Fibroblast of gingiva (primary cell): ENCODE measurements around the gene SLC39A9.

Experiments used
- DNase-seq: peaks from one replicate; pipeline ENCODE4 v3.0.0-alpha.2; 2011; ENCODE audit warnings: low read depth

SLC39A9 gene, protein sequence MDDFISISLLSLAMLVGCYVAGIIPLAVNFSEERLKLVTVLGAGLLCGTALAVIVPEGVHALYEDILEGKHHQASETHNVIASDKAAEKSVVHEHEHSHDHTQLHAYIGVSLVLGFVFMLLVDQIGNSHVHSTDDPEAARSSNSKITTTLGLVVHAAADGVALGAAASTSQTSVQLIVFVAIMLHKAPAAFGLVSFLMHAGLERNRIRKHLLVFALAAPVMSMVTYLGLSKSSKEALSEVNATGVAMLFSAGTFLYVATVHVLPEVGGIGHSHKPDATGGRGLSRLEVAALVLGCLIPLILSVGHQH

DNA sequence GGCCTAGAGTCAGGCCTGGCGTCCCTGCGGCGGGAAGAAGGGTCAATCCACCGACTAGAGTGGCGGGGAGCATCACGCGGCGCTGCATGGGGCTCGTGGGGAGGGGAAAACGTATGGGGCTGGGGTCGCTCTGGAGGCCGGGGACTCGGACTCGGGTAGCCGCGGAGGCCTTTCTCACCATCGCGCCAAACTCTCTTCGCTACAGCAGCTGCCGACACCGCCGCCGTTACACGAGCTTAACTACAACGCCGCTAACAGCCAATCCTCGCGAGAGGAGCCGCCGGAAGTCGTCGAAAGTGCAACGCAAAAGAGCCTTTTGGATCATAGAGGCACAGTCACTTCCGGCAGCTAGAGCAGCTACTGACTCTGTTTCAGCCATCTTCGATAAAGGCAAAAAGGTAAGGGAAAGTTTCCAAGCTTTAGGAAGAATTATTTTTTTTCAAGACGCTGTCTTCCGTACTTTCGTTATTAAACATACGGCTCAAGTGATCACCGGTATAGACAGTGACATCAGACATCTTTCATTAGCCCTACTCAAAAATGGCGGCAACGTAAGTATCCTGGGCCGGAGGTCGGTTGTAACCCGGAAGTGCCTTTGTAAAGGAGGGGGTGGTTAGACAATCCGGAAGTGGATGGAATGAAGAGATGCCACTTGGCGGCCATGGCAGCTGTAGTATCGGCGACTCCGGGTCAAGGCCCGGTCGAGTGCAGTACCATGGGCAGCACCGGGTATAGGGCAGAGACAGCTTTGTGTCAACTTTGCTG lies at the start of gene SLC39A9, which contains the start of gene ERH:
Gene SLC39A9 (plus strand): TSS at position 640 of the 765 bp plus-strand sequence. CDS start 678 bp downstream, outside the sequence.
Gene ERH (minus strand): TSS at position 247 of the 765 bp plus-strand sequence. CDS start 66 bp downstream, at position 181.
- peak; percentile 97 for DNase-seq

DNA sequence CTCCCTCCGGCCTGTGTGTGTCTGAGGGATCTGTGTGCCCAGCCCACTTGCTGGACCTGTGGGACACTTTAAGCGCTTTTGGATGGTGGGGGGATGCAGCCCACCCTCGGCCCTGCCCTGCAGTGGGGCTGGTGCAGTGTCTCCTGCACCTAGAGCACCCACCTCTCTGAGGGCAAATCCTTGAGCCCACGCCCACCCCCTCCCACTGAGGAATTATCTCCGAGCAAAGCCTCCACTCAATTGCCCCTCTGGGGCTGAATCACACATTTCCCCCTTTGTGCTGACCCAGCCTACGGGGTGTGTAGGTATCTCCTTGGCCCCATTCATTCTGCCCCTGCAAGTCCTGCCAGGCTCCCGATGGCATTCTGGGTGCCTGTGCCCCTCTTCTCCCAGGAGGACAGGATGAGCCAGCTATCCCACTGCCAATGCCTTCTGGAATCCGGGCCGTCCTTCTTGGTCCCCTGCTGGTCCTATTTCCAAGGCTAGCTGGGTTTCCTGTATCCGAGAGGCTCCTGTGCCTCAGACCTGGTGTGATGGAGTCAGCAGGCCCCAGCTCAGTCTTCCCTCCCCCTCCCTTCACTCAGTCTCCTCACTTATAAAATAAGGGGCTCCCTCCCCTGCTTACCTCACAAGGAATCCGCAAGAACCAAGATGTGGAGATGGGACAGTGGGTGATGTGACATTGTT lies 49.3 kb upstream of the SLC39A9 start:
- DNase-seq, result no peak

DNA sequence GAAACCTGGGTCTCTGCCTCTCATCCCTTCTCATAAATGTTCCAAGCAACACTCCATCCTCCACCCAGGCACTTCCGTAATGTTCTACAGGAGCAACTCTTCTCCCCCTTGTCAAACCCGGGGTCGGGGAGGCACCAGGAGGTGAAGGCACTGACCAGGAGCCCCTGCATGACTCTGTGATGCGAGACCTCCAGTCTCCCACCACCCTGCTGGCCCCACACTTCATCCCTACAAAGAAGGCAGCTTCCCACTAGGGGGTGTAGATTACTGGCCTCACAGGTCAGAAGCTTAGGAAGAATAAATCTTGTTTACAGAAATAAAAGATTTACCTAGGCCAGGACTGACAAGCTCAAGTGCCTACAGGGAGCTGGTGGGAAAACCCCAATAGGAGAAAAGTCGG lies 47.6 kb upstream of the SLC39A9 start:
- no peak for DNase-seq

- no peak for DNase-seq
Observed at GRCh38 chr14:69351385-69351784, 47.1 kb upstream of the SLC39A9 start.

GRCh38 chr14:69351911-69352310 lies 46.6 kb upstream of the SLC39A9 start:
- DNase-seq, result no peak

DNA sequence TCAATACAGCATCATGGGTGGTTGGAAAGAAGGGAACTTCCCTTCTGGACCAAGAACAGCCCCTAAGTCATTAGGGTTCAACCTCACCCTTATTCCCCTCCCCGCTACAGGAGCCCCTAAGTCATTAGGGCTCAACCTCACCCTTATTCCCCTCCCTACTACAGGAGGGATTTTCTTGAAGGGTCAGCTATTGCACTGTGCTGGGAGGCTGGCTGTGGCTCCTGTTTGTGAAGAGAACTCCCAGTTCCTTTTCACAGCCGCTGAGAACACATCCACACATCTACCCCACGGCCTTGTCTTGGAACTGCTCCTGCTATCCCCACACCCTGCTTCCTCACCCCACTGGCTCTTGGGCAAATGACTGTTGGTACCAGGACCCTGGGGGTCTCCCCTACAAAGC lies 45.3 kb upstream of the SLC39A9 start:
- no peak for DNase-seq

DNA sequence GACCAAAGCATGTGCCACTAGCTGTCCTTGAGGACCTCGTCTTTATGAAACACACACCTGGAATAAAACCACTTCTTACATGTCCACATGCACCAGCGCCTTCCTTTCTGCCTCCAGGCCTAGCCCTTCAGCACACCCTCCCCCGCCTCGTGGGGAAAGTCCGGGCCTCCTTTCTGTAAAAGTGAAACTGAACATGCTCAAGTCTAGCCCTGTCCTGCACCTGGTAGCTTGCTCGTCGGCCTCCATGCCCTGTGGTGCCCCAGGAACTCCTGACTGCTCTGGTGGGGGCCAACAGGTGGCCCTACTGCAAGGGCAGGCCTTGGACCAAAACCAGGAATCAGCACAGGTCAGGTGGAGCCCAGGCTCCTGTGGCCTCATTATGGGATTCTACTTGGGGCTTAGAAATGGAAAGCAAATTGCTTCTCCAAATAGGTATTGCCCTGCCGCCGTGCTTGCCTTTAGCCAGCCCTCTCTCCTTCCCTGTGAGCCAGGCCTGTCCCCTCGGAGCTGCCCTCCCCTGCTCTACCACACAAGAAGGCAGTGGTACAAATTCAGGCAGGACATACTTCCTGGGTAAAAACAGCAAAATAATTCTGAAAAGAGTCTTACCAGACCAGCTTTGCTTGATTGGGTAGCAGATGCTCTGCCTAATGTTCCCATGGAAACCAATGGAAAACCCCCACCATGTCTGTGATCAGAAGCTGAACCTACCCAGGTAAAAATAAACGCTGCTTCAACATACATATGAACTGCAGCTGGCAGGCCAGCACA lies 43.9 kb upstream of the SLC39A9 start:
- no peak for DNase-seq

GRCh38 chr14:69355154-69355597 lies 43.3 kb upstream of the SLC39A9 start:
- no peak for DNase-seq

GRCh38 chr14:69355607-69356281 lies 42.7 kb upstream of the SLC39A9 start:
- peak; percentile 79 for DNase-seq

DNA sequence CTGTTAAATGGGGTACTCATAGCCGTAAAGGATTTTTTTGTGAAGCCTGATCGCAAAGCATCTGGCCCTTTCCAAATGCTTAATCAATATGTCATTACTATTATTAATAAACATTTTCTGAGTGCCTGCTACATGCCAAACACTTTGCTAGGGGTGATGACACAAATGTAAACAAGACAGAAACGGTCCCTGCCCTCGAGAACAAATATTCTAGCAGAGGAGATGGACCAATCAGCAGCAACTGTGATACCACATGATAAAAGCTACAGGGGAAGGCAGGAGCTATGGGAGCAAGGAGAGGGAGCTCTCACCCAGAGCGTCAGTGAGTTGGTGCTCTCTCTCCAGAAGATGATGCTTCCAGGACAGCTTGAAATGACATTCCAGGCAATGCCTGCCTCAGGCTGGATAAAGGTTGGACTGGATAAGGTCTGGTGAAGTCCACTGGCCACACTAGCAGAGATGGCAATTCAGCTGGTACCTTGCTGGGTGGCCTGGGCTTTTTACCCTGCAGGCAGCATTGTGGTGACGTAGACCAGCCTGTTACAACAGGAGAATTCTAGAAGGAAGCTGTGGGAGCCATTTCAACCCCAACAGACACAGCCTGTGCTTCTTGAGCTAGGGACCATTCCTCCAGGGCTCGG lies 41.5 kb upstream of the SLC39A9 start:
- no peak for DNase-seq

DNA sequence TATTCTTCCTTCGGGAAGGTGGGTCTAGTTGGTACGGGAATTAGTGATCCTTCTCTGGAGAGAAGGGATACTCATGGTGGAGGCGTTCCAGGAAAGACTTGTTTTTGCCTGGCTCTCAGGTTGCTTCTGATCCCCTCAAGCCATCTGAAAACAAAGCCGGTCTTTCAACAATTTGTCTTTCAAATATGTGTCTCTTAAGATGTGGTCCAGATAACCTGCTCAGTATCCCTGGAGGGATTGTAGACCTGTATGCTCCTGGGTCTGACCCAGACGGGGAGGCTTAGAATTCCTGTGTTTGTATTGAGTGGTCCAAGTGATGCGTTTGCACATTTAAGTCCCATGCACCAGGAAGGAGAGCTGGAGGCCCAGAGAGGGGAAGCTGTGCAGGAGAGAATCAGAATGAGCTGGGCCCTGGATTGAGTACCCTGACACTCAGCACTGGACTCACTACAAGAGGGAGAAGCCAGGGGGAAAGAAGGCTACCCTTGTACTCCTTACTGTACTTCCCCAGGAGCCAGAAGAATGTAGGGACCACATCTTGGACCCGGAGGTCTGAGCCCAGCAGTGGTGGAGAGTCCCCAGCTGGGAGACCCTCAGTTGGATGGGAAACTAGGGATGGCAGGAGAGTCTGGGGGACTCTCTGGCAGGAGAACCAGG lies 40.8 kb upstream of the SLC39A9 start:
- DNase-seq, result no peak

- DNase-seq, result no peak
Observed at GRCh38 chr14:69358233-69358963, 40.1 kb upstream of the SLC39A9 start.

DNA sequence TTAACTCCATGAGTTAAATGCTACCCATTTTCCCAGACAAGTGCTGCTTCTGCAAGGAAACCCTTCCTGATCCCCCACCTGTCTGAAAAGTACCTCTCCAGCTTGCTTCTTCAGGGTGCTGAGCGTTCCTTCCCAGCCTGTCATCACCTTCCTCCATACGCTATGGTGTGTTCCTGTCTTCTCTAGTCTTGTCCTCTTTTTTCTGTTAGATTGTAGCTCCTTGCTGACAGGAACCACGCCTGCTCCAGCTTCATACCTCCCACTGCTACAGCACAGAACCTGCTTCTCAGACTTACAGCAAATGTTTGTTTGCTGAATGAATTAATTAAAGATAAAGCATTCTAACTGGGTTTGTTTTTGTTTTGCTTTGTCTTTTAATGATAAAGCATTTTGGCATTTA lies 39.5 kb upstream of the SLC39A9 start:
- DNase-seq, result no peak

DNA sequence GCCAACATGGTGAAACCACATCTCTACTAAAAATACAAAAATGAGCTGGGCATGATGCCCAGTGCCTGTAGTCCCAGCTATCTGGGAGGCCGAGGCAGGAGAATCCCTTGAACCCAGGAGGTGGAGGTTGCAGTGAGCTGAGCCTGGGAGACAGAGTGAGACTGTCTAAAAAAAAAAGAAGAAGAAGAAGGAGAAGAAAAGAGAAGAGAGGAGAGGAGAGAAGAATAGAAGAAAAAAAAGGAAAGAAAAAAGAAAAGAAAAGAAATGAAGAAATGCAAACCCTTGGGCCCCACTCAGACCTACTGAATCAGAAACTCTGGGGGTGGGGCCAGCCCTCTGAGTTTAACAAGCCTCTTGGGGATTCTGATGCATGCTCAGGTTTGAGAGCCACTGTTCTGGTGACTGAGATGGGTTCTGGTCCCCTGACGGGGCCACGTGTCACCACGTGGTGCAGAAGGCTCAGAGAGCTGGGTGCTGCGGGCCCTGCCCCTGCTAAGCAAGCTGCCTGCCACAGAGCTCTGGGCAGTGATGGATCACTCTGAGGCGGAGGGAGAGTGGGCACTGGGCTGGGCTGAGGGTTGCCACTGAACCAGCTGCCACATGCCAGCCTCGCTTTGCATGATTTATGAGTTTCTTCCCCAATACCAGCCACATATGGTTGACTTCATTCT lies 37.9 kb upstream of the SLC39A9 start:
- no peak for DNase-seq

- DNase-seq, result peak; percentile 63
Observed at GRCh38 chr14:69363055-69363454, 35.4 kb upstream of the SLC39A9 start.

- no peak for DNase-seq
Observed at GRCh38 chr14:69363964-69364363, 34.5 kb upstream of the SLC39A9 start.

- no peak for DNase-seq
Observed at GRCh38 chr14:69364378-69364777, 34.1 kb upstream of the SLC39A9 start.

GRCh38 chr14:69366069-69366468 lies 32.4 kb upstream of the SLC39A9 start:
- DNase-seq, result no peak

- no peak for DNase-seq
Observed at GRCh38 chr14:69366761-69367160, 31.7 kb upstream of the SLC39A9 start.
